ENCODE results near the gene ZNF652.

The ZNF652 gene

DNA sequence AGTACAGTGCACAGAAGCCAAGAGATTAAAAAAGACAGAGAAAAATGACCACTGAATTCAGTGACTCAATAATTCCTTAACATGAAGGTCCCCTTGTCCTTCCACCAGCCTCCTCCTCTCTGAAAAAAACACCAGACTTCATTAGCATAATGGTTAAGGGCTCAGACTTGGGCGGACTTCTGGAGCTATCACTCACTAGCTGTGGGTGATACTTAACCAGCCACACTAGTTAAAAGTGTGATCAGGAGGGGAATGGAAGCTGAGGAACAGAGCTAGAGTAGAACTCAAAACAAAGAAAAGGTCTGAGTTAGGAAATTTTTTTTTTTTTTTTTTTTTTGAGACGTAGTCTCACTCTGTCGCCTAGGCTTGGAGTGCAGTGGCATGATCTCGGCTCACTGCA lies 23.2 kb downstream of the ZNF652 start:
- H3K9ac ChIP-seq (ENCODE audit: low read length), result no peak overlapping the region
- no peak overlapping the region for H2AFZ ChIP-seq (ENCODE audit: low read length)
- no peaks in the 10 kb centered on the region for H4K20me1 ChIP-seq (ENCODE audit: insufficient read depth, low read length)
- H3K79me2 ChIP-seq (ENCODE audit: insufficient read depth, low read length), result peaks cover 62% of the 10 kb centered on the region
- H3K36me3 ChIP-seq (ENCODE audit: insufficient read depth, low read length), result no peaks in the 10 kb centered on the region
- TF ChIP-seq, protein P1, sequence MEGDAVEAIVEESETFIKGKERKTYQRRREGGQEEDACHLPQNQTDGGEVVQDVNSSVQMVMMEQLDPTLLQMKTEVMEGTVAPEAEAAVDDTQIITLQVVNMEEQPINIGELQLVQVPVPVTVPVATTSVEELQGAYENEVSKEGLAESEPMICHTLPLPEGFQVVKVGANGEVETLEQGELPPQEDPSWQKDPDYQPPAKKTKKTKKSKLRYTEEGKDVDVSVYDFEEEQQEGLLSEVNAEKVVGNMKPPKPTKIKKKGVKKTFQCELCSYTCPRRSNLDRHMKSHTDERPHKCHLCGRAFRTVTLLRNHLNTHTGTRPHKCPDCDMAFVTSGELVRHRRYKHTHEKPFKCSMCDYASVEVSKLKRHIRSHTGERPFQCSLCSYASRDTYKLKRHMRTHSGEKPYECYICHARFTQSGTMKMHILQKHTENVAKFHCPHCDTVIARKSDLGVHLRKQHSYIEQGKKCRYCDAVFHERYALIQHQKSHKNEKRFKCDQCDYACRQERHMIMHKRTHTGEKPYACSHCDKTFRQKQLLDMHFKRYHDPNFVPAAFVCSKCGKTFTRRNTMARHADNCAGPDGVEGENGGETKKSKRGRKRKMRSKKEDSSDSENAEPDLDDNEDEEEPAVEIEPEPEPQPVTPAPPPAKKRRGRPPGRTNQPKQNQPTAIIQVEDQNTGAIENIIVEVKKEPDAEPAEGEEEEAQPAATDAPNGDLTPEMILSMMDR (IDR thresholded peaks at IDR 0.05; ENCODE audit: low read length), result no peak
- no peak for TF ChIP-seq EZH2 (IDR thresholded peaks at IDR 0.05; ENCODE audit: borderline replicate concordance, low read length)
- H3K27me3 ChIP-seq (ENCODE audit: insufficient read depth, low read length), result no peaks in the 10 kb centered on the region
- no peak overlapping the region for H3K27ac ChIP-seq (ENCODE audit: low read depth, low read length, poor library complexity, severe bottlenecking)
- no peak overlapping the region for H3K4me3 ChIP-seq (ENCODE audit: low read depth, low read length, poor library complexity, severe bottlenecking)
- no peaks in the 10 kb centered on the region for H3F3A ChIP-seq (ENCODE audit: insufficient read depth, low read length)
- H3K4me1 ChIP-seq (ENCODE audit: insufficient read depth, low read length, severe bottlenecking), result peaks cover 54% of the 10 kb centered on the region
- no peak overlapping the region for H3K4me2 ChIP-seq (ENCODE audit: low read length)
- no peaks in the 10 kb centered on the region for H3K9me3 ChIP-seq (ENCODE audit: low read length)
- H3K9me2 ChIP-seq (ENCODE audit: low read depth, low read length), result no peaks in the 10 kb centered on the region

DNA sequence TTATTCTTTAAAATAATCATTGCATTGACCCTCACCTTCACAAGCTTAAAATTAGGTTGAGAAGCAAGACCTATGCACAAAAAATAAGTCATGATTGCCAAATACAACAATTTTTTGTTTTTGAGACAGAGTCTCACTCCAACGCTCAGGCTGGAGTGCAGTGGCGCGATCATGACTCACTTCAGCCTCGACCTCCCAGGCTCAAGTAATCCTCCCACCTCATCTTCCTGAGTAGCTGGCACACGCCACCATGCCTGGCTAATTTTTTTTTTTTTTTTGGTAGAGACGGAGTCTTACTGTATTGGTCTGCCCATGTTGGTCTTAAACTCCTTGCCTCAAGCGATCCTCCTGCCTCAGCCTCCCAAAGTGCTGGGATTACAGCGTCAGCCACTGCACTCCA lies 24.2 kb downstream of the ZNF652 start:
- TF ChIP-seq, protein P1 (IDR thresholded peaks at IDR 0.05; ENCODE audit: low read length), result no peak
- TF ChIP-seq EZH2 (IDR thresholded peaks at IDR 0.05; ENCODE audit: borderline replicate concordance, low read length), result no peak
- H3K79me2 ChIP-seq (ENCODE audit: insufficient read depth, low read length), result peaks cover 66% of the 10 kb centered on the region

DNA sequence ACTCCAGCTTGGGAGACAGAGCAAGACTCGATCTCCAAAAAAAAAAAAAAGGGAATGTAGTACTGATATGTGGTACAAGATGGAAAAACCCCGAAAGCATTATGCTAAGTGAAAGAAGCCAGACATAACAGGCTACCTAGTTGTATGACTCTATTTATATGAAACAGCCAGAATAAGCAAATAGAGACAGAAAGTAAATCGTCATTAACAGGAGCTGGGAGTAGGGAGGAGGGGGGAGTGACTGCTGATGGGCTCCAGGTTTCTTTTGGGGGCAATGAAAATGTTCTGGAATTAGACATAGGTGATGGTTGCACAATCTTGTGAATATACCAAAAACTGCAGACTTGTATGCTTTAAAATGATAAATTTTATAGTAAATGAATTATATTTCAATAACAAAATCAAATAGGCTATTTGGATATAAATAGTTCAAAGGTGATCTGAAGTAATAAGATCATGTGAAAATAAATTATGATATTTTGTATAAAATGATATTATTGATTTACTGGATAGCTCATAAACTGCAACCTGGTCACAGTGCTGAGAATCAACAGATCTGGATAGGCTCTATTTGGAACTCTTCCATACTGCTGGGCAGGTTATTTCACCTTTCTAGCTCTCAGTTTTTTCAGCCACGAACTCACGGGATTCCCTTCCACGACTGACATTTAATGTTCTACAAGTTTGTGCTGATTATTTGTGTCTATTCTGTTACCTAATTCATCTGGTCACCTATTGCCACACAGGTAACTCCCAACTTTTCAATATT lies 27.1 kb downstream of the ZNF652 start:
- TF ChIP-seq, protein P1 (IDR thresholded peaks at IDR 0.05; ENCODE audit: low read length), result no peak
- no peak for TF ChIP-seq EZH2 (IDR thresholded peaks at IDR 0.05; ENCODE audit: borderline replicate concordance, low read length)
- no peak overlapping the region for H2AFZ ChIP-seq (ENCODE audit: low read length)
- H3K9me3 ChIP-seq (ENCODE audit: low read length), result no peaks in the 10 kb centered on the region
- H3K27me3 ChIP-seq (ENCODE audit: insufficient read depth, low read length), result no peaks in the 10 kb centered on the region
- no peaks in the 10 kb centered on the region for H3F3A ChIP-seq (ENCODE audit: insufficient read depth, low read length)
- no peak overlapping the region for H3K27ac ChIP-seq (ENCODE audit: low read depth, low read length, poor library complexity, severe bottlenecking)
- no peak overlapping the region for H3K9ac ChIP-seq (ENCODE audit: low read length)
- no peaks in the 10 kb centered on the region for H4K20me1 ChIP-seq (ENCODE audit: insufficient read depth, low read length)
- no peak overlapping the region for H3K4me3 ChIP-seq (ENCODE audit: low read depth, low read length, poor library complexity, severe bottlenecking)
- no peaks in the 10 kb centered on the region for H3K9me2 ChIP-seq (ENCODE audit: low read depth, low read length)
- H3K4me1 ChIP-seq (ENCODE audit: insufficient read depth, low read length, severe bottlenecking), result peaks cover 20% of the 10 kb centered on the region
- peaks cover 71% of the 10 kb centered on the region for H3K79me2 ChIP-seq (ENCODE audit: insufficient read depth, low read length)
- H3K36me3 ChIP-seq (ENCODE audit: insufficient read depth, low read length), result no peaks in the 10 kb centered on the region
- H3K4me2 ChIP-seq (ENCODE audit: low read length), result no peak overlapping the region

More for the DNA sequence above, 24.2 kb downstream of the ZNF652 start:
- Histone ChIP-seq H3K27ac (ENCODE audit: low read depth, low read length, poor library complexity, severe bottlenecking) (no peak overlapping the region), H4K20me1 (ENCODE audit: insufficient read depth, low read length) (no peaks in the 10 kb centered on the region), H3K27me3 (ENCODE audit: insufficient read depth, low read length) (no peaks in the 10 kb centered on the region), H3F3A (ENCODE audit: insufficient read depth, low read length) (no peaks in the 10 kb centered on the region), H2AFZ (ENCODE audit: low read length) (no peak overlapping the region), H3K4me2 (ENCODE audit: low read length) (no peak overlapping the region), H3K9me3 (ENCODE audit: low read length) (no peaks in the 10 kb centered on the region), H3K4me1 (ENCODE audit: insufficient read depth, low read length, severe bottlenecking) (peaks cover 44% of the 10 kb centered on the region), H3K9me2 (ENCODE audit: low read depth, low read length) (no peaks in the 10 kb centered on the region), H3K36me3 (ENCODE audit: insufficient read depth, low read length) (no peaks in the 10 kb centered on the region), H3K9ac (ENCODE audit: low read length) (no peak overlapping the region), H3K4me3 (ENCODE audit: low read depth, low read length, poor library complexity, severe bottlenecking) (no peak overlapping the region)

All from OCI-LY1 (cell line).